ENCODE data around the gene NSD1. TPM values are rescaled to one million over a fixed set of nuclear protein-coding genes. Genes with fewer than 3 reads are reported as not detected.

NSD1 gene
- total RNA-seq, 1 donor from 2014 or later = 45.4 TPM

- peak overlapping the region; percentile 28 to 34 for H3K4me3 ChIP-seq
- no peaks in the 10 kb centered on the region for H3K36me3 ChIP-seq
- H3K9me3 ChIP-seq = no peaks in the 10 kb centered on the region
- no peaks in the 10 kb centered on the region for H3K27me3 ChIP-seq
- intact Hi-C loops (cut with DNase I) = loop anchor here (10.0 kb wide), 1 partner anchor 188 kb away; the partner anchor contains the start of genes PRELID1 and RAB24
- peak overlapping the region; percentile 31 for H3K27ac ChIP-seq
- TF ChIP-seq POLR2A (IDR thresholded peaks at IDR 0.05) = no peak
- TF ChIP-seq CTCF (IDR thresholded peaks at IDR 0.05) = peak in 1 of 3 experiments; percentile 34
- TF ChIP-seq POLR2AphosphoS5 (IDR thresholded peaks at IDR 0.05; ENCODE audit: insufficient read depth in 1 of 2, low read depth in 1 of 2) = peak; percentile 68 to 82
- no peak for DNase-seq (ENCODE audit: extremely low spot score in 2 of 2)
- peaks cover 12% of the 10 kb centered on the region for H3K4me1 ChIP-seq
These were observed 16.8 kb upstream of the NSD1 start for GRCh38 chr5:177116631-177117373.

DNA sequence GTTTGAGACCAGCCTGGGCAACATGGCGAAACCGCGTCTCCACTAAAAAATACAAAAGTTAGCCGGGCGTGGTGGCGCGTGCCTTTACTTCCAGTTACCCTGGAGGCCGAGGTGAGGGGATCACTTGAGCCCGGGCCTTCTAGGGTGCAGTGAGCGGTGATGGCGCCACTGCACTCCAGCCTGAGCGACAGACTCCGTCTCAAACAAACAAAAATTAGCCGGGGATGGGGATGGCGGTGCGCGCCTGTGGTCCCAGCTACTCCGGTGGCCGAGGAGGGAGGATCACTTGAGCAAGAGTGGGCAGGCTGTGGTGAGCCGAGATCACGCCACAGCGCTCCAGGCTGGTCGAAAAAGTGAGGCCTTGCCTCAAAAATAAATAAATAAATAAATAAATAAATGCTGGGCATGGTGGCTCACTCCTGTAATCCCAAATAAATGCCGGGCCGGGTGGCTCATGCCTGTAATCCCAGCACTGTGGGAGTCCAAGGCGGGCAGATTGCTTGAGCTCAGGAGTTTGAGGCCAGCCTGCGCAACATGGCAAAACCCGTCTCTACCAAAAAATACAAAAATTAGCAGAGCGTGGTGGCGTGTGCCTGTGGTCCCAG lies 16.0 kb upstream of the NSD1 start:
- no peak for DNase-seq (ENCODE audit: extremely low spot score in 2 of 2)
- no peaks in the 10 kb centered on the region for H3K36me3 ChIP-seq
- no peaks in the 10 kb centered on the region for H3K9me3 ChIP-seq
- TF ChIP-seq POLR2AphosphoS5 (IDR thresholded peaks at IDR 0.05; ENCODE audit: insufficient read depth in 1 of 2, low read depth in 1 of 2) (no peak), POLR2A (IDR thresholded peaks at IDR 0.05) (no peak), CTCF (IDR thresholded peaks at IDR 0.05) (no peak)
- no peaks in the 10 kb centered on the region for H3K27me3 ChIP-seq
- H3K4me1 ChIP-seq = peaks cover 12% of the 10 kb centered on the region
- H3K27ac ChIP-seq = no peak overlapping the region
- intact Hi-C loops (cut with DNase I) = loop anchor here (10.0 kb wide), 1 partner anchor 187 kb away; the partner anchor contains the start of genes PRELID1 and RAB24
- H3K4me3 ChIP-seq = peak overlapping the region in 1 of 2 donors; percentile 28

DNA sequence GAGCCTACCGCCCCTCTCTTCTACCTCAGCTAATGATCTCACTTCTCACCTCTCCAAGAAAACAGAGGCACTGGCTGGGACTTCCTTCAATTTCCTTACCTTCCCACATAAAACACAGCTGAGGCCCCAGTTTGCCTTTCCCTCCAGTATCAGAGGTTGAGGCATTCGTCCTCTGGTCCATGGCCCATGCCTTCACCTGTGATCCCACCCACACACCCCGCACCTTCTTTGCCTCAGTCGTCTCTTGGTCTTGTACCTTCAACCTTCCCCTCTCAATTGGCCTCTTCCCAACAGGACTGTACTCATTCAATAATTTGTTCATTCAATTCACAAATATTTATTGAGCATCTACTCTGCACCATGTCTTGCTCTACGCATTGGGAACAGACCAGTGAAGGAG lies 11.0 kb upstream of the NSD1 start:
- intact Hi-C loops (cut with DNase I) = no loop called here
- H3K27me3 ChIP-seq = no peaks in the 10 kb centered on the region
- H3K9me3 ChIP-seq = no peaks in the 10 kb centered on the region
- TF ChIP-seq CTCF (IDR thresholded peaks at IDR 0.05) = no peak
- TF ChIP-seq POLR2AphosphoS5 (IDR thresholded peaks at IDR 0.05; ENCODE audit: insufficient read depth in 1 of 2, low read depth in 1 of 2) = no peak
- TF ChIP-seq POLR2A (IDR thresholded peaks at IDR 0.05) = no peak
- H3K27ac ChIP-seq = no peak overlapping the region
- no peak for DNase-seq (ENCODE audit: extremely low spot score in 2 of 2)
- no peak overlapping the region for H3K4me3 ChIP-seq
- no peaks in the 10 kb centered on the region for H3K36me3 ChIP-seq
- H3K4me1 ChIP-seq = no peaks in the 10 kb centered on the region

GRCh38 chr5:177123789-177124485 lies 9.6 kb upstream of the NSD1 start:
- TF ChIP-seq CTCF (IDR thresholded peaks at IDR 0.05) = no peak
- TF ChIP-seq POLR2AphosphoS5 (IDR thresholded peaks at IDR 0.05; ENCODE audit: insufficient read depth in 1 of 2, low read depth in 1 of 2) = no peak
- TF ChIP-seq POLR2A (IDR thresholded peaks at IDR 0.05) = no peak
- Histone ChIP-seq H3K4me3 (no peak overlapping the region), H3K27me3 (no peaks in the 10 kb centered on the region), H3K4me1 (no peaks in the 10 kb centered on the region), H3K36me3 (no peaks in the 10 kb centered on the region), H3K9me3 (no peaks in the 10 kb centered on the region), H3K27ac (no peak overlapping the region)
- DNase-seq (ENCODE audit: extremely low spot score in 2 of 2) = no peak
- intact Hi-C loops (cut with DNase I) = no loop called here

Data from vagina (tissue), 2 donors.